Mammary epithelial cell (primary cell): Measurements from ENCODE around the gene GPSM3.

ENCODE experiments used
- EZH2 ChIP-seq: IDR thresholded peaks from 2 replicates; pipeline ENCODE4 v1.6.1; 2012; ENCODE audit warnings: low read length, inconsistent platforms, borderline replicate concordance
- TF ChIP-seq, protein P1 (sequence below), 2 donors: IDR thresholded peaks in 1 of 2; conservative IDR thresholded peaks in 1 of 2; 2 replicates each; pipeline ENCODE4 v1.5.1; 2011 to 2012; ENCODE audit warnings: inconsistent platforms in 2 of 2, low read length in 2 of 2, mild to moderate bottlenecking in 2 of 2, control low read depth in 1 of 2, low read depth in 1 of 2; ENCODE audit not compliant: insufficient read depth in 1 of 2; ENCODE audit errors: extremely low read depth in 1 of 2

DNA sequence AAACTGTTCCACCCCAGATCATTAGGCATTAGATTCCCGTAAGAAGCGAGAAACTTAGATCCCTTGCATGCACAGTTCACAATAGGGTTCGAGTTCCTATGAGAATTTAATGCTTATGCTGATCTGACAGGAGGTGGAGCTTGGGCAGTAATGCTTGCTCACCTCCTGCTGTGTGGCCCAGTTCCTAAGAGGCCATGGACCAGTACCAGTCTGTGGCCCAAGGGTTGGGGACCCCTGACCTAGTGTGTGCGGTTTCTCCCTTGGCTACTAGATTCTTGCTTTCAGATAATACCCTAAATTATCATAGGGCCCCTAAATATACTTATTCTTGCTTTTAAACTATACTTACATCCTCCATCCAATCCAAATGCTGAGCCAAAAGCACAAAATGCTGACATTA lies 1.9 kb upstream of the GPSM3 start:
- TF ChIP-seq, protein P1, sequence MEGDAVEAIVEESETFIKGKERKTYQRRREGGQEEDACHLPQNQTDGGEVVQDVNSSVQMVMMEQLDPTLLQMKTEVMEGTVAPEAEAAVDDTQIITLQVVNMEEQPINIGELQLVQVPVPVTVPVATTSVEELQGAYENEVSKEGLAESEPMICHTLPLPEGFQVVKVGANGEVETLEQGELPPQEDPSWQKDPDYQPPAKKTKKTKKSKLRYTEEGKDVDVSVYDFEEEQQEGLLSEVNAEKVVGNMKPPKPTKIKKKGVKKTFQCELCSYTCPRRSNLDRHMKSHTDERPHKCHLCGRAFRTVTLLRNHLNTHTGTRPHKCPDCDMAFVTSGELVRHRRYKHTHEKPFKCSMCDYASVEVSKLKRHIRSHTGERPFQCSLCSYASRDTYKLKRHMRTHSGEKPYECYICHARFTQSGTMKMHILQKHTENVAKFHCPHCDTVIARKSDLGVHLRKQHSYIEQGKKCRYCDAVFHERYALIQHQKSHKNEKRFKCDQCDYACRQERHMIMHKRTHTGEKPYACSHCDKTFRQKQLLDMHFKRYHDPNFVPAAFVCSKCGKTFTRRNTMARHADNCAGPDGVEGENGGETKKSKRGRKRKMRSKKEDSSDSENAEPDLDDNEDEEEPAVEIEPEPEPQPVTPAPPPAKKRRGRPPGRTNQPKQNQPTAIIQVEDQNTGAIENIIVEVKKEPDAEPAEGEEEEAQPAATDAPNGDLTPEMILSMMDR (conservative IDR thresholded peaks at IDR 0.05 in 1 of 2, IDR thresholded peaks at IDR 0.05 in 1 of 2; ENCODE audit: extremely low read depth in 1 of 2, insufficient read depth in 1 of 2, low read depth in 1 of 2, low read length in 2 of 2): no peak
- no peak for TF ChIP-seq EZH2
